Stimulated activated CD8-positive, alpha-beta memory T cell treated with anti-CD3 and anti-CD28 coated beads, Interleukin-15, amount 100 ng/mL, for 24 hours (primary cell): ENCODE measurements around the gene GART.

Experiments
- DNase-seq: peaks from one replicate; pipeline ENCODE4 v3.0.0-alpha.2; 2020; ENCODE audit warnings: low read depth

Gene GART

GRCh38 chr21:33461538-33462250 lies 80.2 kb downstream of the GART start:
- DNase-seq, result no peak

- DNase-seq, result no peak
Measured at GRCh38 chr21:33458861-33459260, 83.1 kb downstream of the GART start.

- no peak for DNase-seq
Measured at GRCh38 chr21:33455686-33456446, 86.1 kb downstream of the GART start.
